Ishikawa (cell line): ENCODE results near the gene CDC40.

Experiments used
- EP300 ChIP-seq: IDR thresholded peaks from 2 replicates; pipeline ENCODE4 v1.6.1; 2012; ENCODE audit warnings: borderline replicate concordance
- FOXM1 ChIP-seq: IDR thresholded peaks from 2 replicates; pipeline ENCODE4 v1.6.1; 2012; ENCODE audit warnings: low read depth, borderline replicate concordance
- RAD21 ChIP-seq: IDR thresholded peaks from 2 replicates; pipeline ENCODE4 v1.6.1; 2012; ENCODE audit warnings: low read depth
- TF ChIP-seq, protein P1 (sequence below): IDR thresholded peaks from 2 replicates; pipeline ENCODE4 v1.6.1; 2012
- TF ChIP-seq, protein P2 (sequence below): IDR thresholded peaks from 2 replicates; pipeline ENCODE4 v1.6.1; 2012; ENCODE audit warnings: low read depth, mild to moderate bottlenecking

DNA sequence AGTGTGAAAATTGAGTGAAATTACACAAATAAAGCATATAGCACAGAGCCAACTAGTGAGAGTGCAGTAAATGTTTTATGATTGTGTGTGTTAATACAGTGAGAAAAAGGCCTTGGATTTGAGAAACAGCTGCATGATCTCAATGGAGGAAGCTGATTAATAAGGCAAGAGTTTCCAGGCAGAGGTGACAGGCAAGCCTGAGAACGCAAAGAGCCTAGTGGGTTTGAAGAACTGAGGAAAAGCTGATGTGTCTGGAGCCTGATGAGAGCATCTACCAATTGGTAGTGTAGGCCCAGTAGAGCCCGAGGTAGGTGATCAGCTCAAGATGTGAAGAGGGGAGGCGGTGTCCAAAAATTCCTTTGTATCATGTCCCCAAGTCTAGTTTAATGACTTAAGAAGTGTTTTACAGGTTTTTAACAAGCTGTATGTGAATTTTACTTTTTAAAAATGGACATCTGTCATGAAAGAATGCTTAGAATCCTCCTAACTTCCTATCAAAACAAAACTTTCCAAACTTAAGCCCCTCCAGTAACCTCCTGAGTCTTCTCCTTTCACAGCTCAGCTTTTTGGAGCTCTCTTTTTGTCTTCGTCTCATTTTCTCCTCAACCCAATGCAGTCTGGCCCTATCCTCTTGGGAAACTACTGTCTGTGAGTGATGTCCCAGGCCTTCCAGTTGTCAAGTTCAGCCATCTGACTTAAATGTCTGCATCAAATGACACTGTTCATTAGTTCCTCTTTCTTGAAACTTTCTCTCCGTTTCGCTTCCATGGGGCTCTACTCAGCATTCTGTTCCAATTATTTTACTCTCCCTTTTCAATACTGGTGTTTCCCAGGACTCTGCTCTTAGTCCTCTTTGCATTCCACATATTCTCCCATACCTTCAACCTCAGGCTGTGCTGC lies 1.2 kb downstream of the CDC40 start:
- TF ChIP-seq FOXM1 (no peak), RAD21 (no peak), EP300 (no peak)
- TF ChIP-seq, protein P1, sequence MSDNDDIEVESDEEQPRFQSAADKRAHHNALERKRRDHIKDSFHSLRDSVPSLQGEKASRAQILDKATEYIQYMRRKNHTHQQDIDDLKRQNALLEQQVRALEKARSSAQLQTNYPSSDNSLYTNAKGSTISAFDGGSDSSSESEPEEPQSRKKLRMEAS, result no peak
- TF ChIP-seq, protein P2, sequence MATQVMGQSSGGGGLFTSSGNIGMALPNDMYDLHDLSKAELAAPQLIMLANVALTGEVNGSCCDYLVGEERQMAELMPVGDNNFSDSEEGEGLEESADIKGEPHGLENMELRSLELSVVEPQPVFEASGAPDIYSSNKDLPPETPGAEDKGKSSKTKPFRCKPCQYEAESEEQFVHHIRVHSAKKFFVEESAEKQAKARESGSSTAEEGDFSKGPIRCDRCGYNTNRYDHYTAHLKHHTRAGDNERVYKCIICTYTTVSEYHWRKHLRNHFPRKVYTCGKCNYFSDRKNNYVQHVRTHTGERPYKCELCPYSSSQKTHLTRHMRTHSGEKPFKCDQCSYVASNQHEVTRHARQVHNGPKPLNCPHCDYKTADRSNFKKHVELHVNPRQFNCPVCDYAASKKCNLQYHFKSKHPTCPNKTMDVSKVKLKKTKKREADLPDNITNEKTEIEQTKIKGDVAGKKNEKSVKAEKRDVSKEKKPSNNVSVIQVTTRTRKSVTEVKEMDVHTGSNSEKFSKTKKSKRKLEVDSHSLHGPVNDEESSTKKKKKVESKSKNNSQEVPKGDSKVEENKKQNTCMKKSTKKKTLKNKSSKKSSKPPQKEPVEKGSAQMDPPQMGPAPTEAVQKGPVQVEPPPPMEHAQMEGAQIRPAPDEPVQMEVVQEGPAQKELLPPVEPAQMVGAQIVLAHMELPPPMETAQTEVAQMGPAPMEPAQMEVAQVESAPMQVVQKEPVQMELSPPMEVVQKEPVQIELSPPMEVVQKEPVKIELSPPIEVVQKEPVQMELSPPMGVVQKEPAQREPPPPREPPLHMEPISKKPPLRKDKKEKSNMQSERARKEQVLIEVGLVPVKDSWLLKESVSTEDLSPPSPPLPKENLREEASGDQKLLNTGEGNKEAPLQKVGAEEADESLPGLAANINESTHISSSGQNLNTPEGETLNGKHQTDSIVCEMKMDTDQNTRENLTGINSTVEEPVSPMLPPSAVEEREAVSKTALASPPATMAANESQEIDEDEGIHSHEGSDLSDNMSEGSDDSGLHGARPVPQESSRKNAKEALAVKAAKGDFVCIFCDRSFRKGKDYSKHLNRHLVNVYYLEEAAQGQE, result no peak
